T-helper 2 cell (primary cell): Measurements from ENCODE around the gene NKPD1.

Source experiments
- DNase-seq, 5 experiments: peaks; one replicate each; pipeline versions ENCODE4 v3.0.0 to v3.0.0-alpha.2; 2012 to 2022
- total RNA-seq, 2 donors: gene quantifications; one replicate each; lab custom pipeline; 2026; lab: John Stamatoyannopoulos, UW

The NKPD1 gene
- total RNA-seq = 0.94 to 1.2 reads per million in 2 donors

GRCh38 chr19:45160870-45161737 lies at the start of gene NKPD1:
TSS of gene NKPD1 (minus strand) at chr19:45160982. CDS start at chr19:45160150, 832 bp downstream.
- DNase-seq = no peak

GRCh38 chr19:45206328-45206727 lies 45.5 kb upstream of the NKPD1 start:
- no peak for DNase-seq

- DNase-seq = no peak
Observed at GRCh38 chr19:45205810-45206209, 45.0 kb upstream of the NKPD1 start.

GRCh38 chr19:45202637-45203036 lies 41.9 kb upstream of the NKPD1 start:
- DNase-seq = no peak

GRCh38 chr19:45200568-45200967 lies 39.8 kb upstream of the NKPD1 start:
- DNase-seq = no peak

GRCh38 chr19:45195764-45196163 lies 35.0 kb upstream of the NKPD1 start:
- DNase-seq = no peak

GRCh38 chr19:45191375-45191774 lies 30.6 kb upstream of the NKPD1 start:
- DNase-seq = no peak

GRCh38 chr19:45189971-45190370 lies 29.2 kb upstream of the NKPD1 start:
- DNase-seq = no peak

- DNase-seq = peak in 2 of 5 experiments; percentile 31 to 59
Observed at GRCh38 chr19:45187421-45188100, 26.8 kb upstream of the NKPD1 start.

- DNase-seq = no peak
Observed at GRCh38 chr19:45186509-45187334, 25.9 kb upstream of the NKPD1 start.

- DNase-seq = no peak
Observed at GRCh38 chr19:45184115-45184514, 23.3 kb upstream of the NKPD1 start.

GRCh38 chr19:45182758-45183157 lies 22.0 kb upstream of the NKPD1 start:
- DNase-seq = no peak

GRCh38 chr19:45180936-45181335 lies 20.2 kb upstream of the NKPD1 start:
- DNase-seq = no peak

GRCh38 chr19:45179892-45180370 lies 19.1 kb upstream of the NKPD1 start:
- DNase-seq = no peak

- peak in 4 of 5 experiments; percentile 13 to 63 (median 24) for DNase-seq
Observed at GRCh38 chr19:45179072-45179891, 18.5 kb upstream of the NKPD1 start.

- DNase-seq = peak; percentile 99 to 100 (median 100)
Observed at GRCh38 chr19:45178262-45179071, 17.7 kb upstream of the NKPD1 start, which contains the start of gene BLOC1S3. TSS of gene BLOC1S3 (plus strand) at chr19:45178784. CDS start at chr19:45179297, 513 bp downstream.

- DNase-seq = no peak
Observed at GRCh38 chr19:45177817-45178261, 17.1 kb upstream of the NKPD1 start, which contains the start of gene TRAPPC6A. TSS of gene TRAPPC6A (minus strand) at chr19:45178237. CDS start at chr19:45178218, 19 bp downstream.

GRCh38 chr19:45175515-45176345 lies 14.9 kb upstream of the NKPD1 start:
- no peak for DNase-seq

GRCh38 chr19:45173816-45174215 lies 13.0 kb upstream of the NKPD1 start:
- no peak for DNase-seq
